Right lobe of liver (tissue), 6 donors: ENCODE measurements around the gene TAGLN2. TPM values are rescaled to one million over a fixed set of nuclear protein-coding genes. Genes with fewer than 3 reads are reported as not detected.

ENCODE experiments used
- ATAC-seq, 4 donors: fragments of 200-7000 bp; cut with Tn5 transposase; one replicate each; pipeline ENCODE4 v1.9.1; 2020; ENCODE audit warnings: mild to moderate bottlenecking in 4 of 4, moderate library complexity in 4 of 4
- DNase-seq, 3 donors: peaks; one replicate each; pipeline ENCODE4 v3.0.0-alpha.2; 2020
- H3K27ac ChIP-seq, 3 donors: fragments of 200-600 bp; one replicate each; pipeline ENCODE4 v1.8.0; 2022
- H3K27me3 ChIP-seq, 2 donors: fragments of 200-600 bp; one replicate each; pipeline ENCODE4 v1.8.0; 2022
- H3K36me3 ChIP-seq, 4 donors: fragments of 200-600 bp; sonication (generic) in 1 of 4; one replicate each; pipeline versions ENCODE4 v1.5.1 to v1.8.0; 2017 to 2022; ENCODE audit warnings: control low read depth in 1 of 4
- H3K4me1 ChIP-seq, 4 donors: fragments of 200-600 bp; sonication (generic) in 1 of 4; one replicate each; pipeline versions ENCODE4 v1.5.1 to v1.8.0; 2017 to 2022; ENCODE audit warnings: control low read depth in 1 of 4
- H3K4me3 ChIP-seq, 3 donors: fragments of 200-600 bp; one replicate each; pipeline ENCODE4 v1.8.0; 2022
- H3K9me3 ChIP-seq, 4 donors: fragments of 200-600 bp; sonication (generic) in 1 of 4; one replicate each; pipeline versions ENCODE4 v1.5.1 to v1.8.0; 2017 to 2022; ENCODE audit warnings: control low read depth in 1 of 4
- POLR2A ChIP-seq: fragments of 450-650 bp; IDR thresholded peaks from one replicate; pipeline ENCODE4 v1.6.1; 2017; ENCODE audit warnings: antibody characterized with exemption, mild to moderate bottlenecking
- WGBS: methylation state at CpG from one replicate; pipeline ENCODE4 v1.1.6; 2018; ENCODE audit warnings: low coverage, low lambda C conversion rate; ENCODE audit not compliant: insufficient coverage; ENCODE audit errors: missing lambda C conversion rate; 5-methylcytosine and 5-hydroxymethylcytosine counted together
- intact Hi-C, 2 donors: fragments of 100-400 bp; cut with DNase I; formaldehyde crosslinking; loops; one replicate each; pipeline versions ENCODE4 v1.11.2 to v1.14.1; 2022
- total RNA-seq, 6 experiments: library from RNA; depleted of rRNA in 2 of 6; stranded (reverse); fragments of >200 nt in 2 of 6; fragmentation: NEBNext Ultra II Directional in 3 of 6; extraction: Animal tissue kit (Norgen Biotek cat#: 25700) in 3 of 6; gene quantifications; one replicate each; pipeline versions ENCODE4 v1.1.0 to v1.2.4, GENCODE V29; 2016 to 2023
- TF ChIP-seq, protein P1 (sequence below), 4 donors: fragments of 200-600 bp in 3 of 4; fragments of 450-650 bp in 1 of 4; IDR thresholded peaks; one replicate each; pipeline versions ENCODE4 v1.5.1 to v1.8.0; 2016 to 2022; ENCODE audit warnings: antibody characterized with exemption in 4 of 4, mild to moderate bottlenecking in 2 of 4
- donor health status: DM: no; HTN: yes; CAD: no.
- donor health status: DM: no; HTN: no; CAD: no.
- donor health status: DM: no; HTN: no; CAD: no.
- donor health status: DM: no; HTN: yes; CAD: no.
- donor health status: DM: no; HTN: yes; CAD: no.

Gene TAGLN2
- total RNA-seq, 6 experiments from 2014 or later, result 53.2 to 200 (median 117) TPM

DNA sequence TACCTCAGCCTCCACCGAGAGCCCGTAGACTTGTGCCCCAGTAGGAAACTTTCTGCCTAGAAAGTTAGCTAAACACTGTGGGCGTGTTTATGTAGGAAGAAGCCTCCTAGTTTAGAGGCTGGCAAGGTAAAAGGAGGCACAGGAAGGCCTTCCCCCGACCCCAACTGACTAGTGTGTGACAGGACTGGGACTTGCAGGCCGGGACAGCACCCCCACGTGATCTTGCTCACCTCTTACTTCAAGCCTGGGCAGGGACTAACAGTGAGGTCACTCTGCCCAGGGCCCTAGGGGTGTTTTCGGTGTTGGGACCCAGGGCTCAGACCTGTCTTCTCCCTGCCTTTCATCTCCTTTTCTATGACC lies 392 bp upstream of the TAGLN2 start:
- H3K27me3 ChIP-seq, result no peaks in the 10 kb centered on the region
- TF ChIP-seq, protein P1, sequence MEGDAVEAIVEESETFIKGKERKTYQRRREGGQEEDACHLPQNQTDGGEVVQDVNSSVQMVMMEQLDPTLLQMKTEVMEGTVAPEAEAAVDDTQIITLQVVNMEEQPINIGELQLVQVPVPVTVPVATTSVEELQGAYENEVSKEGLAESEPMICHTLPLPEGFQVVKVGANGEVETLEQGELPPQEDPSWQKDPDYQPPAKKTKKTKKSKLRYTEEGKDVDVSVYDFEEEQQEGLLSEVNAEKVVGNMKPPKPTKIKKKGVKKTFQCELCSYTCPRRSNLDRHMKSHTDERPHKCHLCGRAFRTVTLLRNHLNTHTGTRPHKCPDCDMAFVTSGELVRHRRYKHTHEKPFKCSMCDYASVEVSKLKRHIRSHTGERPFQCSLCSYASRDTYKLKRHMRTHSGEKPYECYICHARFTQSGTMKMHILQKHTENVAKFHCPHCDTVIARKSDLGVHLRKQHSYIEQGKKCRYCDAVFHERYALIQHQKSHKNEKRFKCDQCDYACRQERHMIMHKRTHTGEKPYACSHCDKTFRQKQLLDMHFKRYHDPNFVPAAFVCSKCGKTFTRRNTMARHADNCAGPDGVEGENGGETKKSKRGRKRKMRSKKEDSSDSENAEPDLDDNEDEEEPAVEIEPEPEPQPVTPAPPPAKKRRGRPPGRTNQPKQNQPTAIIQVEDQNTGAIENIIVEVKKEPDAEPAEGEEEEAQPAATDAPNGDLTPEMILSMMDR (IDR thresholded peaks at IDR 0.05), result no peak
- no peak for TF ChIP-seq POLR2A
- peak overlapping the region; percentile 67 to 91 (median 85) for H3K4me3 ChIP-seq
- peak overlapping the region; percentile 48 to 91 (median 84) for H3K27ac ChIP-seq
- peaks cover 0 to 5% (median 1%) of the 10 kb centered on the region in 4 donors for H3K36me3 ChIP-seq
- no peaks in the 10 kb centered on the region for H3K9me3 ChIP-seq
- intact Hi-C loops, result no loop called here
- ATAC-seq (peak; percentile 0 to 2 (median 0)), DNase-seq (peak in 1 of 3 donors; percentile 47)
- 0% methylated on average over 2 of the region's 7 CpGs for WGBS
- H3K4me1 ChIP-seq, result peaks cover 0 to 26% (median 13%) of the 10 kb centered on the region in 4 donors

DNA sequence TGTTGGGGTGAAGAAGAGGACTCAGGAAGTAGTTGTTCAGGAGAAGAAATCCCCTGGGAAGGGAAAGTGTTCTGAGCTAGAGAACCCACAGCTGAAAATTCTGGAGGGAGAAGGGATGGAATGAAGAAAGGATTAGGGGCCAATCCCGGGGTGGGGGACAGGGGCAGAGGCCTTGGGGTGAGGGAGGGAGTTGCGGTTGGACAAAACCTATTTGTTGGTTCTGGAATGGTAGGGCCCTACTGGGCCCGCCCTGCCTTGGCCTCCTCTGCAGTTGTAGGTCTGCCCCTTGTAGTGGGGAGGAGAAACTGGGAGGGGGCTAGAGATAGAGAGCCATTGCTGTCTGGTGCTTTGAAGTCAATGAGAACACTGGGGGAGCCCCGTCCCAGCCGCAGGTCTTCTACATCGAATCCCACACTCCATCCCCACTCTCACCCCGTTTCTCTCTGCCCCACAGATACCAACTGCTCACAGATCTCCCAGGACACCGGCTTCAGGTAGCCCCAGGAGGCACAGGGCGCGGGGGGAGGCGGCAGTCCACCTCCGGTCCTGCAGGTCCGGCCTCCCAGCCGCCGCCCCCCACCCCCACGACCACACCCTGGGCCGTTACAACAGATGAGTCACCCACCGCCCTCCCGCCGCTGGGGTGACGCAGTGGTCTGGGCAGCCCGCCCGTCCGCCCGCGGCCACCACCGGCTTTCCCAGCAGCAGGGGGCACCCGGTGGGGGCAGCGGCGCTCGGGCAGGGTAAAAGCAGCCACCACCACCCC lies 1.1 kb downstream of the TAGLN2 start:
- TF ChIP-seq, protein P1 (IDR thresholded peaks at IDR 0.05), result no peak
- peak; percentile 37 for TF ChIP-seq POLR2A
- H3K27ac ChIP-seq, result peak overlapping the region; percentile 84 to 91 (median 84)
- WGBS, result 5% methylated on average over 7 of the region's 31 CpGs
- DNase-seq (peak; percentile 77 to 94 (median 84)), ATAC-seq (peak; percentile 25 to 63 (median 42))
- H3K9me3 ChIP-seq, result no peaks in the 10 kb centered on the region
- intact Hi-C loops, result no loop called here
- peaks cover 7 to 15% (median 10%) of the 10 kb centered on the region in 4 donors for H3K36me3 ChIP-seq
- H3K4me1 ChIP-seq, result peaks cover 0 to 26% (median 13%) of the 10 kb centered on the region in 4 donors
- no peaks in the 10 kb centered on the region for H3K27me3 ChIP-seq
- H3K4me3 ChIP-seq, result peak overlapping the region; percentile 67 to 91 (median 85)

DNA sequence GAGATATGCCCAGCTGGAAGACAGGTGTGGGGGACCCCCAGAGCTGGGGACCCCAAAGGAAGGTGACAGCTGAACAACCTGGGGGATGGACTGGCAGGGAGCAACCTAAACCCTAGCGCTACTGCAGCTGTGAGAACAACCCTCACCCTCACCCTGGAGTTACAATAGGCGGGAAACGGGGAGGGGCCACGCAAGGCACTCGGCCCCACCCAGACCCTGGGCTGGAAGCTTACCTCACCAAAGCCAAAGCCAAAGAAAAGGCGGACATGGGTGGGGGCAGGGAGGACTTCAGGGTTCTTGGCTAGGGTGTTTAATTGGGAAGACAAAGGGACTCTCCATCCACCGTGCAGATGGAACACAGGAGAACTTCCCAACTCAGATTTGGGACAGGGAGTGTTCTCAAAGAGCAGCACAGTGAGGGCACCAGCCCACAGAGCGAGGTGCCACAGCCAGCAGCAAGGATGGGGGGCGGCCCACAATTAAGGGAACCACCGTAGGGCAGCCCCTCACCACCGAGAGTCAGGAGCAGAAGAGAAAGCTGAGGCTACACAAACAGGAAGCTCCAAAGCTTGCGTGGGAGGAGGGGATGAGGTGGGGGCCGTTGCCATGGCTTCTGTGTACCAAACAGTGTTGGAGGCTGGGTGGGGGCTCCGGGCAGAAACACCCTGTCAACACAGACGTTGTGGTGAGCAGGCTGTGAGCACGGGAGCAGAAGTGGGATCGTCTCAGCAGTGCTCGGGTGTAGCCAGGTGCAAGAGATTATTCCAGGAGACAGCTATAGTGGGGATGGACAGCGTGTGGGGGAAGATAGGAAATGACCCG lies 1.9 kb downstream of the TAGLN2 start:
- DNase-seq (peak; percentile 75 to 84 (median 82)), ATAC-seq (peak; percentile 14 to 50 (median 41))
- H3K36me3 ChIP-seq, result peaks cover 12 to 21% (median 18%) of the 10 kb centered on the region in 4 donors
- peak overlapping the region; percentile 67 to 91 (median 85) for H3K4me3 ChIP-seq
- H3K27ac ChIP-seq, result peak overlapping the region; percentile 84 to 91 (median 84)
- peak; percentile 29 for TF ChIP-seq POLR2A
- TF ChIP-seq, protein P1 (IDR thresholded peaks at IDR 0.05), result no peak
- H3K9me3 ChIP-seq, result no peaks in the 10 kb centered on the region
- no peaks in the 10 kb centered on the region for H3K27me3 ChIP-seq
- intact Hi-C loops, result no loop called here
- WGBS, result 5% methylated on average over 18 of the region's 20 CpGs
- H3K4me1 ChIP-seq, result peaks cover 0 to 26% (median 13%) of the 10 kb centered on the region in 4 donors

DNA sequence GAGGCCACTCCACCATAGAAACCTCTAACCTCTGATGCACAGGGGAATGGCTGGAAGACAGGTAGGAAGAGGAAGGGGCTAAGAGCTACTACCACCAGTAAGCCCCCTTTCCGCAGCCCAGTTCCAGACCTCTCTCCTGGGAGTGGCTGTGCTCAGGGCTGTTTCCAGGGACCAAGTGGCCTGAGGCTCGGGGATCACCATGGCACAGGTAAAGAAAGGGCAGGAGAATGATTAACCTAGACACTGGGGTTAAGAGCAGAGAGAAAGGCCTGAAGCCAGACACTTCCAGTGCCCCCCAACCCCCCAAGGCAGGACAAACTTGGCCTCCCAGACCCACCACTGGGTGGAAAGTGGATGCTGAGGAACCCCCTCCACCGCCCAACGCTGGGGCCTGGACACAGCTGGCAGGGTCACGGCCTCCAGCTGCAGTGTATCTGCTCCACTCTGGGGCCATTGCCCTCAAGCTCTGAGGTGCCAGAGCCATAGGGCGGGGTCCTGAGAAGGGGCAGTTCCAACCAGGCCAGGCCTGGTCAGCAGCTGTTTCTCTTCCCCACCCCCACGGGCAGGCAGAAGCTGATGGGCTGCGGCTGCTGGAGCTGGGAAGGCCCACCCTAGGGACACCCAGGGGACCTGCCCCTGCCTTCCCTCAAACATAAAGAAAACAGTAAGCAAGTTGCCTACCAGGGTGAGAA lies 2.6 kb downstream of the TAGLN2 start:
- H3K36me3 ChIP-seq, result peaks cover 16 to 20% (median 19%) of the 10 kb centered on the region in 4 donors
- H3K4me1 ChIP-seq, result peaks cover 0 to 26% (median 13%) of the 10 kb centered on the region in 4 donors
- ATAC-seq (peak; percentile 40 to 75 (median 68)), DNase-seq (peak; percentile 84 to 92 (median 92))
- 10% methylated on average over 3 of the region's 8 CpGs for WGBS
- H3K9me3 ChIP-seq, result no peaks in the 10 kb centered on the region
- TF ChIP-seq, protein P1 (IDR thresholded peaks at IDR 0.05), result no peak
- TF ChIP-seq POLR2A, result no peak
- no peaks in the 10 kb centered on the region for H3K27me3 ChIP-seq
- peak overlapping the region; percentile 84 to 91 (median 84) for H3K27ac ChIP-seq
- H3K4me3 ChIP-seq, result peak overlapping the region; percentile 67 to 91 (median 85)
- intact Hi-C loops, result no loop called here
